Jurkat, Clone E6-1 (cell line): ENCODE data around the gene PPME1. TPM values are rescaled to one million over a fixed set of nuclear protein-coding genes. Genes with fewer than 3 reads are reported as not detected.
"Not testable (repeated sequence)": the region's sequence is repeated elsewhere in the genome, so short reads cannot be mapped to it uniquely, and the experiment has no call there.

Experiments used
- DNase-seq: peaks from one replicate; pipeline ENCODE4 v3.0.0-alpha.2; 2011; ENCODE audit warnings: low read depth, low spot score
- H3K4me3 ChIP-seq: 2 replicates; pipeline ENCODE4 v1.5.1; 2011; ENCODE audit warnings: mild to moderate bottlenecking, low read length, control low read depth, moderate library complexity
- polyA plus RNA-seq: library from polyadenylated mRNA; unstranded; fragments of >200 nt; gene quantifications from one replicate; pipeline ENCODE4 v1.2.1, GENCODE V29; 2012; ENCODE audit warnings: missing spikeins; ENCODE audit not compliant: insufficient read length, insufficient read depth

The PPME1 gene
- 62.8 TPM for polyA plus RNA-seq

GRCh38 chr11:74170694-74171629 is at the start of gene PPME1, which contains the start of gene C2CD3:
Gene PPME1, plus strand, starts transcription at chr11:74171289. Its CDS starts 133 bp downstream, at chr11:74171422.
Gene C2CD3, minus strand, starts transcription at chr11:74171002. Its CDS starts 210 bp downstream, at chr11:74170792.
- H3K4me3 ChIP-seq = peak within 1 kb of the TSS; percentile 97
- peak; percentile 99 for DNase-seq

- no peak for DNase-seq
Observed at GRCh38 chr11:74121804-74122203, 49.3 kb upstream of the PPME1 start.

GRCh38 chr11:74123008-74123448 is 48.1 kb upstream of the PPME1 start:
- no peak overlapping the region for H3K4me3 ChIP-seq
- DNase-seq = no peak

More at GRCh38 chr11:74121804-74122203, 49.3 kb upstream of the PPME1 start:
- no peak overlapping the region for H3K4me3 ChIP-seq

- not testable (repeated sequence) for H3K4me3 ChIP-seq, DNase-seq
Observed at GRCh38 chr11:74129121-74129520, 42.0 kb upstream of the PPME1 start.

GRCh38 chr11:74132833-74133232 is 38.3 kb upstream of the PPME1 start:
- H3K4me3 ChIP-seq = no peak overlapping the region
- DNase-seq = no peak

GRCh38 chr11:74133436-74133835 is 37.7 kb upstream of the PPME1 start:
- no peak for DNase-seq
- H3K4me3 ChIP-seq = no peak overlapping the region

GRCh38 chr11:74134661-74135060 is 36.4 kb upstream of the PPME1 start:
- no peak overlapping the region for H3K4me3 ChIP-seq
- no peak for DNase-seq

- no peak for DNase-seq
- H3K4me3 ChIP-seq = no peak overlapping the region
Observed at GRCh38 chr11:74135127-74135840, 35.8 kb upstream of the PPME1 start.

- no peak for DNase-seq
- H3K4me3 ChIP-seq = no peak overlapping the region
Observed at GRCh38 chr11:74138021-74138420, 33.1 kb upstream of the PPME1 start.

- H3K4me3 ChIP-seq = no peak overlapping the region
- DNase-seq = no peak
Observed at GRCh38 chr11:74138572-74138971, 32.5 kb upstream of the PPME1 start.

GRCh38 chr11:74139151-74139918 is 31.8 kb upstream of the PPME1 start:
- H3K4me3 ChIP-seq = no peak overlapping the region
- no peak for DNase-seq

- H3K4me3 ChIP-seq, DNase-seq: not testable (repeated sequence)
Observed at GRCh38 chr11:74139919-74140431, 31.1 kb upstream of the PPME1 start.

GRCh38 chr11:74141241-74141695 is 29.8 kb upstream of the PPME1 start:
- no peak for DNase-seq

GRCh38 chr11:74141908-74142307 is 29.2 kb upstream of the PPME1 start:
- no peak overlapping the region for H3K4me3 ChIP-seq
- no peak for DNase-seq

More at GRCh38 chr11:74141241-74141695, 29.8 kb upstream of the PPME1 start:
- no peak overlapping the region for H3K4me3 ChIP-seq

GRCh38 chr11:74142624-74143023 is 28.5 kb upstream of the PPME1 start:
- H3K4me3 ChIP-seq = no peak overlapping the region
- no peak for DNase-seq

- H3K4me3 ChIP-seq = no peak overlapping the region
- no peak for DNase-seq
Observed at GRCh38 chr11:74144592-74144991, 26.5 kb upstream of the PPME1 start.

- no peak for DNase-seq
- H3K4me3 ChIP-seq = no peak overlapping the region
Observed at GRCh38 chr11:74147199-74147929, 23.7 kb upstream of the PPME1 start.

- no peak for DNase-seq
- H3K4me3 ChIP-seq = no peak overlapping the region
Observed at GRCh38 chr11:74153224-74153623, 17.9 kb upstream of the PPME1 start.
